H9 (cell line): ENCODE measurements around the gene WSB1. TPM values are rescaled to one million over a fixed set of nuclear protein-coding genes. Genes with fewer than 3 reads are reported as not detected.

Source experiments
- DNase-seq: peaks from one replicate; pipeline ENCODE4 v3.0.0-alpha.2; 2017
- H2AFZ ChIP-seq: one replicate; pipeline ENCODE4 v1.6.1; 2013; ENCODE audit warnings: mild to moderate bottlenecking, low read length, control low read depth, moderate library complexity
- H2AK5ac ChIP-seq: 2 replicates; pipeline ENCODE4 v1.6.1; 2013; ENCODE audit warnings: low read length, control low read depth, mixed read lengths; ENCODE audit not compliant: insufficient read length
- H2BK120ac ChIP-seq: one replicate; pipeline ENCODE4 v1.6.1; 2013; ENCODE audit warnings: low read depth, mild to moderate bottlenecking, low read length, control low read depth, inconsistent platforms; ENCODE audit not compliant: poor library complexity, severe bottlenecking
- H2BK12ac ChIP-seq: 2 replicates; pipeline ENCODE4 v1.6.1; 2013; ENCODE audit warnings: low read length, control low read depth, mixed read lengths, low read depth; ENCODE audit not compliant: insufficient read length
- H2BK15ac ChIP-seq: 2 replicates; pipeline ENCODE4 v1.6.1; 2013; ENCODE audit warnings: low read depth, low read length, control low read depth
- H2BK20ac ChIP-seq: one replicate; pipeline ENCODE4 v1.6.1; 2013; ENCODE audit warnings: low read depth, mild to moderate bottlenecking, low read length, control low read depth, inconsistent platforms; ENCODE audit not compliant: poor library complexity, severe bottlenecking
- H2BK5ac ChIP-seq: 2 replicates; pipeline ENCODE4 v1.6.1; 2013; ENCODE audit warnings: low read length, control low read depth, mixed read lengths; ENCODE audit not compliant: insufficient read length
- H3K14ac ChIP-seq: 2 replicates; pipeline ENCODE4 v1.6.1; 2013; ENCODE audit warnings: low read length, control low read depth; ENCODE audit not compliant: insufficient read depth
- H3K18ac ChIP-seq: 2 replicates; pipeline ENCODE4 v1.6.1; 2013; ENCODE audit warnings: low read depth, mild to moderate bottlenecking, mixed read lengths, low read length, control low read depth; ENCODE audit not compliant: insufficient read length
- H3K23ac ChIP-seq: 2 replicates; pipeline ENCODE4 v1.6.1; 2013; ENCODE audit warnings: low read length, control low read depth, mixed read lengths, low read depth; ENCODE audit not compliant: insufficient read length
- H3K23me2 ChIP-seq: 2 replicates; pipeline ENCODE4 v1.6.1; 2013; ENCODE audit warnings: low read depth, mild to moderate bottlenecking, mixed read lengths, low read length, control low read depth; ENCODE audit not compliant: insufficient read length, poor library complexity, severe bottlenecking
- H3K27ac ChIP-seq: 2 replicates; pipeline ENCODE4 v1.5.1; 2013; ENCODE audit warnings: low read length, control low read depth, mixed read lengths, low read depth; ENCODE audit not compliant: insufficient read length
- H3K27me3 ChIP-seq: 2 replicates; pipeline ENCODE4 v1.6.1; 2013; ENCODE audit warnings: low read length, control low read depth, inconsistent platforms; ENCODE audit not compliant: insufficient read depth
- H3K4ac ChIP-seq: 2 replicates; pipeline ENCODE4 v1.6.1; 2013; ENCODE audit warnings: low read depth, mild to moderate bottlenecking, control low read depth, inconsistent platforms, low read length, moderate library complexity
- H3K4me1 ChIP-seq: 2 replicates; pipeline ENCODE4 v1.6.1; 2013; ENCODE audit warnings: low read length, control low read depth, inconsistent platforms; ENCODE audit not compliant: insufficient read depth
- H3K4me2 ChIP-seq: 2 replicates; pipeline ENCODE4 v1.6.1; 2013; ENCODE audit warnings: low read length, control low read depth, mixed read lengths; ENCODE audit not compliant: insufficient read length, insufficient read depth
- H3K56ac ChIP-seq: 2 replicates; pipeline ENCODE4 v1.6.1; 2013; ENCODE audit warnings: low read depth, mild to moderate bottlenecking, mixed read lengths, low read length, control low read depth; ENCODE audit not compliant: insufficient read length
- H3K79me1 ChIP-seq: 2 replicates; pipeline ENCODE4 v1.6.1; 2013; ENCODE audit warnings: low read depth, mild to moderate bottlenecking, moderate library complexity, low read length, control low read depth, inconsistent platforms; ENCODE audit not compliant: insufficient read depth, poor library complexity, severe bottlenecking
- H3K79me2 ChIP-seq: 2 replicates; pipeline ENCODE4 v1.6.1; 2013; ENCODE audit warnings: low read length, control low read depth, inconsistent platforms; ENCODE audit not compliant: insufficient read depth
- H3K9ac ChIP-seq: 2 replicates; pipeline ENCODE4 v1.6.1; 2013; ENCODE audit warnings: low read length, control low read depth, mixed read lengths; ENCODE audit not compliant: insufficient read length; ENCODE audit errors: extremely low read depth
- H3K9me3 ChIP-seq: one replicate; pipeline ENCODE4 v1.6.1; 2013; ENCODE audit warnings: low read depth, low read length, inconsistent platforms; ENCODE audit not compliant: control insufficient read depth
- H3T11ph ChIP-seq: one replicate; pipeline ENCODE4 v1.6.1; 2013; ENCODE audit warnings: mild to moderate bottlenecking, low read length, control low read depth, inconsistent platforms
- H4K20me1 ChIP-seq: one replicate; pipeline ENCODE4 v1.6.1; 2013; ENCODE audit not compliant: control insufficient read depth, insufficient read length, insufficient read depth
- H4K5ac ChIP-seq: 2 replicates; pipeline ENCODE4 v1.6.1; 2013; ENCODE audit warnings: low read depth, mild to moderate bottlenecking, mixed read lengths, low read length, control low read depth; ENCODE audit not compliant: insufficient read length
- H4K8ac ChIP-seq: replicated peaks from 2 replicates; pipeline ENCODE4 v1.6.1; 2013; ENCODE audit warnings: low read length, control low read depth, mixed read lengths, low read depth; ENCODE audit not compliant: insufficient read length
- H4K91ac ChIP-seq: 2 replicates; pipeline ENCODE4 v1.6.1; 2013; ENCODE audit warnings: low read depth, mild to moderate bottlenecking, moderate library complexity, mixed read lengths, low read length, control low read depth; ENCODE audit not compliant: insufficient read length
- H3K27ac Mint-ChIP-seq, 3 experiments: 2 replicates in 2 of 3; 3 replicates in 1 of 3; pipeline ENCODE4 v1.8.0; 2020 to 2021; ENCODE audit warnings: mixed read lengths in 3 of 3, mild to moderate bottlenecking in 1 of 3, moderate library complexity in 1 of 3
- H3K27me3 Mint-ChIP-seq: 2 replicates; pipeline ENCODE4 v1.8.0; 2021; ENCODE audit warnings: low read depth, mild to moderate bottlenecking, moderate library complexity, mixed read lengths
- H3K36me3 Mint-ChIP-seq, 3 experiments: 2 replicates in 2 of 3; 3 replicates in 1 of 3; pipeline ENCODE4 v1.8.0; 2020 to 2021; ENCODE audit warnings: low read depth in 3 of 3, mixed read lengths in 3 of 3; ENCODE audit not compliant: insufficient read depth in 1 of 3
- H3K4me1 Mint-ChIP-seq, 2 experiments: 2 replicates each; pipeline ENCODE4 v1.8.0; 2020; ENCODE audit warnings: mixed read lengths in 2 of 2
- H3K4me3 Mint-ChIP-seq, 2 experiments: 2 replicates in 1 of 2; 3 replicates in 1 of 2; pipeline ENCODE4 v1.8.0; 2020 to 2021; ENCODE audit warnings: mild to moderate bottlenecking in 2 of 2, mixed read lengths in 2 of 2, moderate library complexity in 1 of 2
- H3K9me3 Mint-ChIP-seq, 2 experiments: 2 replicates in 1 of 2; 3 replicates in 1 of 2; pipeline ENCODE4 v1.8.0; 2020; ENCODE audit warnings: mild to moderate bottlenecking in 2 of 2, mixed read lengths in 2 of 2, moderate library complexity in 1 of 2
- CTCF ChIP-seq: fragments of 200-600 bp; sonication (generic); conservative IDR thresholded peaks from 3 replicates; pipeline ENCODE4 v1.8.0; 2021; ENCODE audit warnings: antibody characterized with exemption, mild to moderate bottlenecking
- WGBS: extraction: QIAGEN DNeasy Blood & Tissue Kit; methylation state at CpG from one replicate; pipeline ENCODE4 v1.1.7; 2013; ENCODE audit warnings: missing lambda C conversion rate, low lambda C conversion rate, mixed read lengths; ENCODE audit not compliant: insufficient read length; ENCODE audit errors: extremely low coverage; 5-methylcytosine and 5-hydroxymethylcytosine counted together
- total RNA-seq: library from RNA; stranded (reverse); gene quantifications from 2 replicates; pipeline ENCODE4 v1.2.1, GENCODE V29; 2021

The WSB1 gene
- total RNA-seq, 1 experiment from 2014 or later, result 187 TPM

- Histone ChIP-seq H3K9ac (no peak overlapping the region), H3T11ph (no peak overlapping the region), H2BK12ac (no peak overlapping the region), H3K27ac (no peak overlapping the region), H3K4me1 (no peaks in the 10 kb centered on the region), H2BK120ac (no peak overlapping the region), H3K4me2 (no peak overlapping the region), H2BK5ac (no peak overlapping the region), H4K5ac (no peak overlapping the region), H3K79me2 (no peaks in the 10 kb centered on the region), H3K27me3 (no peaks in the 10 kb centered on the region), H3K18ac (no peak overlapping the region), H3K56ac (no peak overlapping the region), H3K14ac (no peak overlapping the region), H3K9me3 (no peaks in the 10 kb centered on the region), H3K79me1 (no peaks in the 10 kb centered on the region), H2BK20ac (no peak overlapping the region), H2AFZ (no peak overlapping the region), H4K20me1 (no peaks in the 10 kb centered on the region), H3K23ac (no peak overlapping the region), H2BK15ac (no peak overlapping the region), H4K8ac (no peak overlapping the region), H2AK5ac (no peak overlapping the region), H3K23me2 (no peaks in the 10 kb centered on the region), H4K91ac (no peak overlapping the region), H3K4ac (no peak overlapping the region)
- peak; percentile 21 for DNase-seq
- Mint-ChIP-seq H3K4me3 (no peak overlapping the region), H3K27ac (no peak overlapping the region; a peak in 1 of 7 replicates), H3K27me3 (no peaks in the 10 kb centered on the region; the same call in 1 of the 2 replicates), H3K36me3 (peaks cover 7 to 12% (median 12%) of the 10 kb centered on the region in 3 experiments), H3K9me3 (no peaks in the 10 kb centered on the region), H3K4me1 (peaks cover 10 to 12% of the 10 kb centered on the region in 2 experiments; a peak in 3 of 4 replicates)
- WGBS, result no CpG with 5 or more reads among the region's 4 CpGs
- no peak for TF ChIP-seq CTCF
Measured at GRCh38 chr17:27322690-27323508, 29.0 kb downstream of the WSB1 start.
